Aorta (tissue), 5 donors: ENCODE measurements around the gene AIDA. TPM values are rescaled to one million over a fixed set of nuclear protein-coding genes. Genes with fewer than 3 reads are reported as not detected.

Source experiments
- ATAC-seq: fragments of 200-7000 bp; cut with Tn5 transposase; one replicate; pipeline ENCODE4 v1.9.1; 2022; ENCODE audit warnings: moderate library complexity; ENCODE audit not compliant: low FRiP score
- DNase-seq, 2 donors: peaks; one replicate each; pipeline ENCODE4 v3.0.0-alpha.2; 2020
- H3K27ac ChIP-seq, 2 donors: one replicate each; pipeline ENCODE4 v1.5.1; 2013; ENCODE audit warnings: low read length in 2 of 2, mild to moderate bottlenecking in 2 of 2, moderate library complexity in 2 of 2, control low read depth in 1 of 2, inconsistent platforms in 1 of 2, low read depth in 1 of 2
- H3K27me3 ChIP-seq, 2 donors: one replicate each; pipeline ENCODE4 v1.6.1; 2013; ENCODE audit warnings: control low read depth in 1 of 2, low read length in 1 of 2, mild to moderate bottlenecking in 1 of 2, moderate library complexity in 1 of 2; ENCODE audit not compliant: insufficient read depth in 2 of 2, control insufficient read depth in 1 of 2
- H3K36me3 ChIP-seq, 2 donors: one replicate each; pipeline ENCODE4 v1.6.1; 2013; ENCODE audit warnings: control low read depth in 1 of 2, low read length in 1 of 2, mild to moderate bottlenecking in 1 of 2; ENCODE audit not compliant: insufficient read depth in 2 of 2, control insufficient read depth in 1 of 2
- H3K4me1 ChIP-seq, 2 donors: one replicate each; pipeline ENCODE4 v1.6.1; 2013; ENCODE audit warnings: low read length in 2 of 2, control low read depth in 1 of 2, mild to moderate bottlenecking in 1 of 2, moderate library complexity in 1 of 2; ENCODE audit not compliant: insufficient read depth in 2 of 2, control insufficient read depth in 1 of 2
- H3K4me3 ChIP-seq, 2 donors: one replicate each; pipeline ENCODE4 v1.5.1; 2013; ENCODE audit warnings: low read length in 2 of 2, control low read depth in 1 of 2, mild to moderate bottlenecking in 1 of 2
- H3K9me3 ChIP-seq: one replicate; pipeline ENCODE4 v1.6.1; 2013; ENCODE audit warnings: mild to moderate bottlenecking, low read length; ENCODE audit not compliant: control insufficient read depth
- whole genome bisulfite sequencing, 2 donors: extraction: QIAGEN DNeasy Blood & Tissue Kit; methylation state at CpG; one replicate each; pipeline ENCODE4 v1.1.7; 2013; 5-methylcytosine and 5-hydroxymethylcytosine counted together
- intact Hi-C, 2 donors: fragments of 100-400 bp; cut with DNase I; formaldehyde crosslinking; loops; one replicate each; pipeline versions ENCODE4 v1.14.2 to v1.15.0; 2022
- polyA plus RNA-seq, 2 donors: library from polyadenylated mRNA; stranded (reverse); fragments of 200-250 nt; gene quantifications; one replicate each; pipeline ENCODE4 v1.2.3, GENCODE V29; 2013
- total RNA-seq, 2 donors: library from RNA; stranded (reverse); fragmentation: NEBNext Ultra II Directional; extraction: Animal tissue kit (Norgen Biotek cat#: 25700); gene quantifications; one replicate each; pipeline ENCODE4 v1.2.1, GENCODE V29; 2021
- donor health status: healthy with polysubstance abuse.
- donor health status: Bipolar disorder and iron deficiency.
- donor health status: DM: no; HTN: no; CAD: no.
- donor health status: DM: no; HTN: no; CAD: no.
- donor health status: DM: yes; HTN: yes; CAD: no.

The AIDA gene
- total and polyA plus RNA-seq, 4 donors: 73.0 to 137 (median 85.8) TPM

DNA sequence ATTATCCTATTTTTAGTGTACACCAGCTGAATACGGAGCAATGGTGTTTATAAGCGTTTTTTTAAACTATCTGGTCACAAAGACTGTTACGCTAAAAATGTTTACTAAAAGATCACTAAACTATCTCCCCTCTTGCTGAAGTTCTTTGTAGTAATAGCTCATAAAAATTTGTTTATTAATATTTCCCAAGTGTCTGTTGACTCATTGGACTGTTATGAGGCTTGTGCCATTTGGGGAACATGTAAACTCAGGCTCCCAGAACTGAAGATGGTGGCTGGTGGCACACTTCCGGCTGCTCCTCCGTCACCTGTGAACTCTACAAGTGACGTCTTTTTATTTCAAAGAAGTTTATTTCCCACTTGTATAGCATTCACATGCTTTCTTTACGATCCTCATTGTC lies 46.3 kb downstream of the AIDA start:
- intact Hi-C loops: no loop called here
- Histone ChIP-seq H3K36me3 (peaks cover 10 to 11% of the 10 kb centered on the region in 2 donors), H3K27me3 (no peaks in the 10 kb centered on the region), H3K27ac (no peak overlapping the region), H3K4me3 (no peak overlapping the region), H3K9me3 (no peaks in the 10 kb centered on the region), H3K4me1 (no peaks in the 10 kb centered on the region)
- WGBS, 2 donors: 81 to 87% methylated on average over 7 of the region's 7 CpGs
- no peak for ATAC-seq
- no peak for DNase-seq

DNA sequence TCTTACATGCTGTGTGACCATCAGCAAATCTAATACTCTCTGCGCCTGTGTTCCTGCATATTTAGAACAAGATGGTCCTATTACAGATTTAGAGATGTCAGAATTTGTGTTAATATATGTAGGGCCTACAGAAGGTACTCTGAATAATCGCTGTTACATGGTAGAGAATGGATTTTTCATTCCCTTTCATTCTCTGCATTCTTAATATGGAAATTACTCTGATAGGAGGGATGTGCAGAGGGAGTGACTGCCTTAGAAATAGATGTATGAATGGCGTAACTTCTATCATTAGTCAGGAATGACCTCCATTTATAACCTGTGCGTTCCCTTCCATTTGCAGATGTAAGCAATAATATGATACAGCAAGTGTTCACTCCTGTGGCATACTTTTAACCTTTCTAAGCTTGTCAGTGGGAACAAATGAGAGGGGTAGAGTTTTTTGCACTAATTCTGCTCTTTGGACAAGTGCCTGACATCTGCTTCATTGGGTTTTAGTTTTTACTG lies 48.8 kb downstream of the AIDA start:
- DNase-seq (no peak), ATAC-seq (no peak)
- Histone ChIP-seq H3K4me3 (no peak overlapping the region), H3K27me3 (no peaks in the 10 kb centered on the region), H3K27ac (no peak overlapping the region), H3K9me3 (no peaks in the 10 kb centered on the region), H3K36me3 (peaks cover 7 to 12% of the 10 kb centered on the region in 2 donors), H3K4me1 (no peaks in the 10 kb centered on the region)
- 94 to 97% methylated on average over 4 of the region's 4 CpGs for WGBS, 2 donors
- intact Hi-C loops: no loop called here

DNA sequence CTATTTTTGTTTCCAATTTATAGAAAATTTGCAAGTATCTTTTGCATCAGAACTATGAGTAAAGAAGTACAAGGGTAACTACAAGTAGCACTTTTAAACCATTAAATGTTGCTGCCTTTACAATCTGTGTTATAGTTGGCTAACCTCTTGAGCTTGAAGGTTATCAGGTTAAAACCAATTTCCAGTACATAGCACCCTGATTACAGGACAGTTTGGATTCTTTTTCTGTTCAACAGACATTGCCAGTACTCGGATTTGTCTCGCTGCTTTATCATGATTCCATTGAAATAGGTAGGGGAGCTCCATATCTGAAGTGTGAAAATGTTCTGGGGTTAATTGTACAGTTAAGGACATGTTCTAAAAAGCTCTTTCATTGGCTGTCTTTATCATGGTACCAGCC lies 54.4 kb downstream of the AIDA start:
- H3K4me3 ChIP-seq: no peak overlapping the region
- no peak for DNase-seq
- intact Hi-C loops: no loop called here
- H3K36me3 ChIP-seq: peaks cover 11 to 13% of the 10 kb centered on the region in 2 donors
- H3K4me1 ChIP-seq: peaks cover 0 to 2% of the 10 kb centered on the region in 2 donors
- no peaks in the 10 kb centered on the region for H3K27me3 ChIP-seq
- no peak for ATAC-seq
- 81 to 83% methylated on average over 2 of the region's 2 CpGs for WGBS, 2 donors
- no peaks in the 10 kb centered on the region for H3K9me3 ChIP-seq
- no peak overlapping the region for H3K27ac ChIP-seq

DNA sequence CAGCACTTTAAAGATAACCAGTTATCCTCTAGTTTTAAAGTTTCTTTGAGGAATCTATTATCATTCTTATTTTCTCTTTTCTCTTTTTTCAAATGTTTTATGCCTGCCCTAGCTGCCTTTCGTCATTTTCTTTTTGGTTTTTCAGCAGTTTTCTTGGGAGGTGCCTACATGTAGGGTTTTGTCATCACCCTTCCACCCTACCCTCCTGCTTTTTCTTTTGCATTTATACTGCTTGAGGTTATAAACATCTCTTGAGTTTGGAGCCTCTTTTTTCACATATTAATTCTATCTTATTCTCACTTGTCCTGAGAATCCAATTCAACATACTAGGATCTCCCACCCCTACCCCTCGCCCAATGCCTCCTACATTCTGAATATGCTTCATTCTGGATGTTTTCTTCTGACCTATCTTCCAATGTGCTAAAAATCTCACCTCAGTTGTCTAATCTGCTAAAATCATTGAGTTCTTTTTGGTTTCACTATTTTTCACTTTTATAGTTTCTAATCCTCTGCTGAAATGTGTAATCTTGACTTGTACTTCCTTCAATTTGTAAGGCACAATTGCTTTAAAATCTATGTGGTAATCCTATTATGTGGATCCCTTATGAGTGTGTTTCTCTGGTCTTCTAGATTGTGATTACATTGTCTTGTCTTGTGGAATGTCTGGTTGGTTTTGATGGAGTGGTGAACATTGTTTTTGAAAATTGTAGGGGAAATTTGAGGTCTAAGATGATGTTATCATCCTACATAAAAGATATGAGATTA lies 55.7 kb downstream of the AIDA start:
- peaks cover 5 to 11% of the 10 kb centered on the region in 2 donors for H3K36me3 ChIP-seq
- H3K27ac ChIP-seq: no peak overlapping the region
- WGBS, 2 donors: 96 to 100% methylated on average over 2 of the region's 2 CpGs
- no peaks in the 10 kb centered on the region for H3K9me3 ChIP-seq
- no peaks in the 10 kb centered on the region for H3K27me3 ChIP-seq
- no peak overlapping the region for H3K4me3 ChIP-seq
- intact Hi-C loops: no loop called here
- DNase-seq (no peak), ATAC-seq (no peak)
- peaks cover 0 to 2% of the 10 kb centered on the region in 2 donors for H3K4me1 ChIP-seq

DNA sequence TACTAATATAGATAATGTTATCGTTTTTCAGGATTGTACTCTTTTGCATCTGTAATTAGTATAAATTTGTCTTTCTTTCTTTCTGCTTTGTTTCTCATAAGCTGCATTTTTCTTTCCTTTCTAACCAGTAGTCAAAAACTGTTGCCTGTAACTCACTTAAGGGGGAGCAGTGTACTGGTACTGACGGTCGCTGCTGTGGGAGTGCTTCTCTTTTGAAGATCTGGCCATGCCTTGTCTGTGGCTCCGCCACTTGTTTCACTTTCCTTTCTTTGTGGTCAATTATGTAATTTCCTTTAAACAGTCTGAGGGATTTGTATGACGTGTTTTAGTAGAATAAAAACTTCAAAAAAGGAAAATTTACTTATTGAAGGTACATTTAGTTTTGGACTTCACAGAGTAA lies 57.4 kb downstream of the AIDA start:
- no peak overlapping the region for H3K27ac ChIP-seq
- peaks cover 5 to 11% of the 10 kb centered on the region in 2 donors for H3K36me3 ChIP-seq
- no peak overlapping the region for H3K4me3 ChIP-seq
- ATAC-seq: no peak
- intact Hi-C loops: no loop called here
- H3K4me1 ChIP-seq: peaks cover 0 to 2% of the 10 kb centered on the region in 2 donors
- H3K27me3 ChIP-seq: no peaks in the 10 kb centered on the region
- peak; percentile 60 to 65 for DNase-seq
- WGBS, 2 donors: 71 to 73% methylated on average over 5 of the region's 5 CpGs
- no peaks in the 10 kb centered on the region for H3K9me3 ChIP-seq

DNA sequence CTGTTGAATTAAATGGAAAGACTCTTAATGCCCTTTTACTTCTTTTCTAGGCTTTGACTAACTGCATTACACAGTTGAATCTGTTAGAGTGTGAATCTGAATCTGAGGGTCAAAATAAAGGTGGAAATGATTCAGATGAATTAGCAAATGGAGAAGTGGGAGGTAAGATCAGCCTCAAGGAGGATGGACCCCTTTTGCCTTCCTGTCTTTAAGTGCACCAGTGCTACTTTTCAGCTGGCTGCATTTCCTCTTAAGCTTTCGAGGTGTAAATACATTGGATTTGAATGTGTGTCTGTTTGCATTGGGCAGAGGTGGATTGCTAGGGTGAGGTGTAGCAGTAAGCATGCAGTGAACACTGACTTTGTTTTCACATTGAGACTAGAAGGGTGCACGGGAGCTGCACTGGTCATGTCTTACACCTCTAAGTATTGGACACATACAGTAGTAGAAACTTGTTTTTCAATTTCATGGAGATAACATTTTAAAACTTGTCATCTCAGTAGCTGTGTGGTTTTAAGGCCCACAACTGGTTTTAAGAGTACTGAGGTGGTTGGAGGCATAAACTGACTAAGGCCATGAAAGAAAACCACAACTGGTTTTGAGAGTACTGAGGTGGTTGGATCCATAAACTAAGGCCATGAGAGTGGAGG lies 59.0 kb downstream of the AIDA start:
- DNase-seq: no peak
- 86 to 91% methylated on average over 2 of the region's 2 CpGs for WGBS, 2 donors
- Histone ChIP-seq H3K27me3 (no peaks in the 10 kb centered on the region), H3K36me3 (peaks cover 6 to 10% of the 10 kb centered on the region in 2 donors), H3K4me3 (no peak overlapping the region), H3K9me3 (no peaks in the 10 kb centered on the region), H3K4me1 (peaks cover 0 to 2% of the 10 kb centered on the region in 2 donors), H3K27ac (no peak overlapping the region)
- no peak for ATAC-seq
- intact Hi-C loops: no loop called here

DNA sequence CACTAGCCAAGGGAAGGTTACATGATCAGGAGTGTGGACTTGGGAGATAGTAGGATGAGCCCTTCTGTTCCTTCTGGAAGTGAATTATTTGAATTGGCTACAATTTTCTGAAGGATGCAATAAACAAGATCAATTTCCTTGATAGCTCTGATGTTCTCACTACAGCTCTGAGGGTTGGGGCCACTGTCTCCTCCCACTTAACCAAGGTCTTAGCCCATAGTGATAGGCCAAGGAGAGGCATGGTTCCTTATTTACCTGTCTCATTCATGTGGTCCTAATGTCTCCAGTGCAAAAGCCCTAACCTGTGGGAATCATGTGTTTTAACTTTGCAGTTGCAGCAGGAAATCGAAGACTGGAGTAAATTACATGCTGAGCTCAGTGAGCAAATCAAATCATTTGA lies 59.6 kb downstream of the AIDA start:
- Histone ChIP-seq H3K36me3 (peaks cover 6 to 7% of the 10 kb centered on the region in 2 donors), H3K4me1 (peaks cover 0 to 2% of the 10 kb centered on the region in 2 donors), H3K4me3 (no peak overlapping the region), H3K27ac (no peak overlapping the region), H3K9me3 (no peaks in the 10 kb centered on the region), H3K27me3 (no peaks in the 10 kb centered on the region)
- 93 to 95% methylated on average over 1 of the region's 1 CpG for WGBS, 2 donors
- intact Hi-C loops: no loop called here
- ATAC-seq: no peak
- no peak for DNase-seq

DNA sequence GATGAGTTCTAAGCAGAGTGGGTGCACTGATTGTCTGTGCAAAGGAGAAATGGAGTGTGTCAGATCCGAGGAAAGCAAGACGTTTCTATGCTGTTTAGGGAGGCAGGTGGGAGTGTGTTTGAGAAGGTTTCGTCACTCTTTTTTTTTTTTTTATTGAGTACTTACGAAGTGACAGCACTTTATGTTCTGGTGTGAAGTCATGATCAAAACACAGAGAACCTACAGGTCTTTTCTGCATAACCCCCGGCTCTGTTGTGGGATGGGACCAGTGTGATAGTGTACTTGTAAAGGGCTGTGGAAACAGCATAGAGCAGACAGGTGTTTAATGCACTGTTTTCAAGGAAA lies 67.7 kb downstream of the AIDA start:
- DNase-seq (no peak), ATAC-seq (no peak)
- H3K4me3 ChIP-seq: peak overlapping the region; percentile 66 to 95
- no peaks in the 10 kb centered on the region for H3K36me3 ChIP-seq
- H3K27ac ChIP-seq: peak overlapping the region; percentile 77 to 88
- no peaks in the 10 kb centered on the region for H3K27me3 ChIP-seq
- no peaks in the 10 kb centered on the region for H3K9me3 ChIP-seq
- WGBS, 2 donors: 3 to 5% methylated on average over 5 of the region's 5 CpGs
- intact Hi-C loops: loop anchor here (10.0 kb wide), 1 partner anchor 70 kb away; the partner anchor contains the start of genes AIDA (in 2 of the 2) and BROX (in 2 of the 2)
- H3K4me1 ChIP-seq: no peaks in the 10 kb centered on the region
